Measurements from ENCODE around the gene ANKRD7. TPM values are rescaled to one million over a fixed set of nuclear protein-coding genes. Genes with fewer than 3 reads are reported as not detected.
A peak's percentile ranks its signal among the peaks of the same experiment; 100 is the strongest.

ANKRD7 gene
- 0.49 TPM for total RNA-seq

GRCh38 chr7:118224521-118224920 lies at the start of gene ANKRD7:
Gene ANKRD7, plus strand, starts transcription at chr7:118224704. Its CDS starts 127 bp downstream, at chr7:118224831.
- DNase-seq = no peak

- DNase-seq = no peak
These were observed 48.8 kb upstream of the ANKRD7 start for GRCh38 chr7:118175740-118176139.

GRCh38 chr7:118179191-118179590 lies 45.3 kb upstream of the ANKRD7 start:
- no peak for DNase-seq

GRCh38 chr7:118182593-118183427 lies 41.7 kb upstream of the ANKRD7 start:
- DNase-seq = no peak

GRCh38 chr7:118183428-118183785 lies 41.1 kb upstream of the ANKRD7 start:
- DNase-seq = no peak

- DNase-seq = peak; percentile 98
These were observed 40.5 kb upstream of the ANKRD7 start, which contains the start of gene LSM8 for GRCh38 chr7:118183786-118184564. Gene LSM8, plus strand, starts transcription at chr7:118184164. Its CDS starts 60 bp downstream, at chr7:118184224.

- DNase-seq = peak; percentile 40
These were observed 40.0 kb upstream of the ANKRD7 start for GRCh38 chr7:118184565-118184940.

GRCh38 chr7:118185163-118185860 lies 39.2 kb upstream of the ANKRD7 start:
- no peak for DNase-seq

- DNase-seq = no peak
These were observed 38.0 kb upstream of the ANKRD7 start for GRCh38 chr7:118186501-118186900.

GRCh38 chr7:118194571-118194970 lies 29.9 kb upstream of the ANKRD7 start:
- no peak for DNase-seq

GRCh38 chr7:118195837-118196474 lies 28.5 kb upstream of the ANKRD7 start:
- DNase-seq = peak; percentile 1

- DNase-seq = no peak
These were observed 22.4 kb upstream of the ANKRD7 start for GRCh38 chr7:118202061-118202460.

GRCh38 chr7:118214051-118214832 lies 10.3 kb upstream of the ANKRD7 start:
- DNase-seq = peak; percentile 43

GRCh38 chr7:118214833-118215182 lies 9.7 kb upstream of the ANKRD7 start:
- DNase-seq = no peak

GRCh38 chr7:118217210-118217619 lies 7.3 kb upstream of the ANKRD7 start:
- no peak for DNase-seq

- no peak for DNase-seq
These were observed 5.9 kb upstream of the ANKRD7 start for GRCh38 chr7:118218413-118219156.

- no peak for DNase-seq
These were observed 5.4 kb upstream of the ANKRD7 start for GRCh38 chr7:118219157-118219512.

- DNase-seq = no peak
These were observed 3.9 kb upstream of the ANKRD7 start for GRCh38 chr7:118220583-118220982.

GRCh38 chr7:118222591-118222990 lies 1.9 kb upstream of the ANKRD7 start:
- DNase-seq = no peak

- DNase-seq = no peak
These were observed 8.3 kb downstream of the ANKRD7 start for GRCh38 chr7:118232837-118233236.

GRCh38 chr7:118233799-118234198 lies 9.3 kb downstream of the ANKRD7 start:
- DNase-seq = no peak

All from skin of body (tissue), 2 donors.